HEK293T (cell line): ENCODE data around the gene ZNF613.

Source experiments
- ARNT ChIP-seq: fragments of 450-650 bp; IDR thresholded peaks from 2 replicates; pipeline ENCODE4 v1.6.1; 2017; ENCODE audit warnings: mild to moderate bottlenecking
- BHLHE40 ChIP-seq: fragments of 450-650 bp; IDR thresholded peaks from 2 replicates; pipeline ENCODE4 v1.6.1; 2016; ENCODE audit warnings: mild to moderate bottlenecking, moderate library complexity, borderline replicate concordance
- CTBP1 ChIP-seq: fragments of 450-650 bp; IDR thresholded peaks from 2 replicates; pipeline ENCODE4 v1.6.1; 2016; ENCODE audit warnings: borderline replicate concordance
- ELF4 ChIP-seq: fragments of 450-650 bp; IDR thresholded peaks from 2 replicates; pipeline ENCODE4 v1.6.1; 2017; ENCODE audit warnings: antibody characterized with exemption
- FOXA1 ChIP-seq: fragments of 450-650 bp; IDR thresholded peaks from 2 replicates; pipeline ENCODE4 v1.6.1; 2016; ENCODE audit warnings: mild to moderate bottlenecking
- FOXK2 ChIP-seq: fragments of 450-650 bp; IDR thresholded peaks from 2 replicates; pipeline ENCODE4 v1.6.1; 2016; ENCODE audit warnings: mild to moderate bottlenecking
- FOXM1 ChIP-seq: fragments of 450-650 bp; IDR thresholded peaks from 2 replicates; pipeline ENCODE4 v1.6.1; 2017; ENCODE audit warnings: mild to moderate bottlenecking, borderline replicate concordance
- HDGF ChIP-seq: fragments of 450-650 bp; IDR thresholded peaks from 2 replicates; pipeline ENCODE4 v1.6.1; 2017; ENCODE audit warnings: antibody characterized with exemption, borderline replicate concordance
- LEF1 ChIP-seq: fragments of 450-650 bp; IDR thresholded peaks from 2 replicates; pipeline ENCODE4 v1.6.1; 2017; ENCODE audit warnings: mild to moderate bottlenecking, borderline replicate concordance
- SP1 ChIP-seq: fragments of 450-650 bp; IDR thresholded peaks from 2 replicates; pipeline ENCODE4 v1.6.1; 2017
- SUZ12 ChIP-seq: fragments of 450-650 bp; IDR thresholded peaks from 2 replicates; pipeline ENCODE4 v1.6.1; 2016; ENCODE audit warnings: mild to moderate bottlenecking
- TARDBP ChIP-seq: fragments of 450-650 bp; IDR thresholded peaks from 2 replicates; pipeline ENCODE4 v1.6.1; 2016
- ZNF384 ChIP-seq: fragments of 450-650 bp; IDR thresholded peaks from 2 replicates; pipeline ENCODE4 v1.6.1; 2016
- TF ChIP-seq, protein P1 (sequence below): fragments of 450-650 bp; IDR thresholded peaks from 2 replicates; pipeline ENCODE4 v1.6.1; 2016

DNA sequence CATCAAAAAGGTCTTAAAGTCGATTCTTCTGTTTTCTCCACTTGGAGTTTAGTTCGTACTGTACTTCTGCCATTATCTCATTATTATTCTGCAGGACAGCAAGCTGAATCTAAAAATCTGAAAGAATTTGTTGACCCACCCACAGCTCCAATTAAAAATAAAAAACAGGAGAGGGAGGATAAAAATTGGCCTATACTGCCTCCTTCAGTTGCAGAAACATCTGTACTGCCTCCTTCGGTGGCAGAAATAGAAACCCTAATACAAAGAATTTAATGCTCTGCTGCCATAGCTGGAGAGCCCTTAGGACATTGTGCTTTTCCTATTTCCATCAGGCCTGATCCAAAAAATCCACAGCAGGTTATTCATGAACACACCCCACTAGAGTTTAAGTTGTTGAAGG lies 49.6 kb downstream of the ZNF613 start:
- no peak for TF ChIP-seq LEF1
- no peak for TF ChIP-seq ZNF384
- no peak for TF ChIP-seq ARNT
- no peak for TF ChIP-seq HDGF
- TF ChIP-seq FOXM1 = no peak
- no peak for TF ChIP-seq FOXK2
- no peak for TF ChIP-seq ELF4
- no peak for TF ChIP-seq SUZ12
- no peak for TF ChIP-seq SP1
- no peak for TF ChIP-seq BHLHE40
- TF ChIP-seq FOXA1 = no peak
- TF ChIP-seq TARDBP = no peak
- TF ChIP-seq, protein P1, sequence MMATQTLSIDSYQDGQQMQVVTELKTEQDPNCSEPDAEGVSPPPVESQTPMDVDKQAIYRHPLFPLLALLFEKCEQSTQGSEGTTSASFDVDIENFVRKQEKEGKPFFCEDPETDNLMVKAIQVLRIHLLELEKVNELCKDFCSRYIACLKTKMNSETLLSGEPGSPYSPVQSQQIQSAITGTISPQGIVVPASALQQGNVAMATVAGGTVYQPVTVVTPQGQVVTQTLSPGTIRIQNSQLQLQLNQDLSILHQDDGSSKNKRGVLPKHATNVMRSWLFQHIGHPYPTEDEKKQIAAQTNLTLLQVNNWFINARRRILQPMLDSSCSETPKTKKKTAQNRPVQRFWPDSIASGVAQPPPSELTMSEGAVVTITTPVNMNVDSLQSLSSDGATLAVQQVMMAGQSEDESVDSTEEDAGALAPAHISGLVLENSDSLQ = no peak
- no peak for TF ChIP-seq CTBP1
